Measurements from ENCODE around the gene MFGE8. TPM values are rescaled to one million over a fixed set of nuclear protein-coding genes. Genes with fewer than 3 reads are reported as not detected.
"Not testable (repeated sequence)": the region's sequence is repeated elsewhere in the genome, so short reads cannot be mapped to it uniquely, and the experiment has no call there.

MFGE8 gene
- total and polyA plus RNA-seq, 9 of the 15 experiments (the other 6 are each of a cell fraction or from before 2014, with no cell fraction given), result 2.3 to 142 (median 62.3) TPM

- FAIRE-seq; H3K9me1 ChIP-seq (ENCODE audit: control insufficient read depth, insufficient read depth, low read length); ATAC-seq; BruUV-seq (replicated peaks); H3K9ac ChIP-seq (ENCODE audit: insufficient read depth in 1 of 2, low read depth in 2 of 2, low read length in 2 of 2); in situ Hi-C loops (cut with MboI); CTCF ChIA-PET (ENCODE audit: low intra/inter-chr PET ratio); DNase-seq (ENCODE audit: extremely low read depth in 1 of 4, low spot score in 3 of 4); H3K79me2 ChIP-seq (ENCODE audit: control insufficient read depth, insufficient read depth, low read length); H4K20me1 ChIP-seq (replicated peaks; ENCODE audit: control insufficient read depth, insufficient read depth, low read length); H3K27me3 ChIP-seq (ENCODE audit: control insufficient read depth in 2 of 2, insufficient read depth in 2 of 2, low read length in 2 of 2); H3K27ac ChIP-seq (ENCODE audit: extremely low read depth, low read depth, low read length); H3K9me3 ChIP-seq (replicated peaks; ENCODE audit: control insufficient read depth, insufficient read depth, low read depth, low read length); H3K4me2 ChIP-seq (ENCODE audit: insufficient read depth, low read length); H3K4me3 ChIP-seq; H2AFZ ChIP-seq (ENCODE audit: low read depth, low read length); intact Hi-C loops (cut with micrococcal nuclease); H3K36me3 ChIP-seq (ENCODE audit: control insufficient read depth, insufficient read depth, low read length): not testable (repeated sequence)
- TF ChIP-seq, protein P1, sequence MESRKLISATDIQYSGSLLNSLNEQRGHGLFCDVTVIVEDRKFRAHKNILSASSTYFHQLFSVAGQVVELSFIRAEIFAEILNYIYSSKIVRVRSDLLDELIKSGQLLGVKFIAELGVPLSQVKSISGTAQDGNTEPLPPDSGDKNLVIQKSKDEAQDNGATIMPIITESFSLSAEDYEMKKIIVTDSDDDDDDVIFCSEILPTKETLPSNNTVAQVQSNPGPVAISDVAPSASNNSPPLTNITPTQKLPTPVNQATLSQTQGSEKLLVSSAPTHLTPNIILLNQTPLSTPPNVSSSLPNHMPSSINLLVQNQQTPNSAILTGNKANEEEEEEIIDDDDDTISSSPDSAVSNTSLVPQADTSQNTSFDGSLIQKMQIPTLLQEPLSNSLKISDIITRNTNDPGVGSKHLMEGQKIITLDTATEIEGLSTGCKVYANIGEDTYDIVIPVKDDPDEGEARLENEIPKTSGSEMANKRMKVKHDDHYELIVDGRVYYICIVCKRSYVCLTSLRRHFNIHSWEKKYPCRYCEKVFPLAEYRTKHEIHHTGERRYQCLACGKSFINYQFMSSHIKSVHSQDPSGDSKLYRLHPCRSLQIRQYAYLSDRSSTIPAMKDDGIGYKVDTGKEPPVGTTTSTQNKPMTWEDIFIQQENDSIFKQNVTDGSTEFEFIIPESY (CRISPR knock-in tag; IDR thresholded peaks at IDR 0.05), result peak; percentile 55; the same call in 1 of the 2 replicates
- TF ChIP-seq TRIM28 (IDR thresholded peaks at IDR 0.05) (0 out of 2 replicates have a peak, but pooled peaks have one; percentile 52), CBX3 (IDR thresholded peaks at IDR 0.05; ENCODE audit: borderline replicate concordance in 1 of 2, low read length in 2 of 2) (peak in 1 of 2 experiments; percentile 77; a peak in 2 of 3 replicates)
- POLR2A ChIA-PET, result interaction anchor here (1.0 to 1.1 kb wide), 2 partner anchors 16 to 73 kb away, joined by 3 read pairs; no protein-coding TSS in a partner anchor
- 45% methylated on average over 4 of the region's 4 CpGs for WGBS (ENCODE audit: insufficient coverage, low coverage, missing lambda C conversion rate)
- peaks cover 5 to 18% of the 10 kb centered on the region in 2 experiments; a peak in 4 of 5 replicates for H3K4me1 ChIP-seq (replicated peaks in 1 of 2; ENCODE audit: control insufficient read depth in 2 of 2, insufficient read depth in 2 of 2, low read length in 2 of 2)
These were observed 21.3 kb upstream of the MFGE8 start for GRCh38 chr15:88934449-88934848.

DNA sequence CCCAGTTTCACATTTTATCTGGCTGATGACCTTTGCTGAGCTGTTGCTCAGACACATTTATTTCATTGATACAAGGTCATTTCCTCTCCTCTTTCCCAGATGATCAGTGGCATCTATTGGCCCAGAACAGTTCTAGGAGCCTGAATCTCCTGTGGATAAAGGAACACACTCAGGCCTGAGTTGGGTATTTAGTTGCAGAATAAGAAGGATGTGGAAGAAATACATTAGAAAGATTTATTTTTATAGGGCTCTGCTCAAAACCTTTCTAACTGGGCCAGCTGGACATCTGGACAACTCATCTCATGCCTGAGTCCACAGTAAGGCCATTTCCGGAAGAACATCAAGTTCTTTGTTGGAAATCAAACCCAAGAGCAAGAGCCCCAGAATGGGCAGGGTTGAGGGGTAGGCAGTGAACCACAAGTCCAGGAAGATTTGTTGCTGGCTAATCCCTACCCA lies 19.7 kb upstream of the MFGE8 start:
- POLR2A ChIA-PET, result no interaction called here
- no peak overlapping the region for H3K4me3 ChIP-seq
- H3K9me1 ChIP-seq (ENCODE audit: control insufficient read depth, insufficient read depth, low read length), result no peaks in the 10 kb centered on the region
- no peak overlapping the region for H2AFZ ChIP-seq (ENCODE audit: low read depth, low read length)
- no peak for FAIRE-seq
- CTCF ChIA-PET (ENCODE audit: low intra/inter-chr PET ratio), result no interaction called here
- no peaks in the 10 kb centered on the region for H4K20me1 ChIP-seq (replicated peaks; ENCODE audit: control insufficient read depth, insufficient read depth, low read length)
- no peak for DNase-seq (ENCODE audit: extremely low read depth in 1 of 4, low spot score in 3 of 4)
- H3K4me2 ChIP-seq (ENCODE audit: insufficient read depth, low read length), result no peak overlapping the region
- H3K4me1 ChIP-seq (replicated peaks in 1 of 2; ENCODE audit: control insufficient read depth in 2 of 2, insufficient read depth in 2 of 2, low read length in 2 of 2), result peaks cover 0 to 9% of the 10 kb centered on the region in 2 experiments; a peak in 2 of 5 replicates
- WGBS (ENCODE audit: insufficient coverage, low coverage, missing lambda C conversion rate), result 56% methylated on average over 1 of the region's 1 CpG
- intact Hi-C loops (cut with micrococcal nuclease) (no loop called here), in situ Hi-C loops (cut with MboI) (no loop called here)
- no peak overlapping the region for H3K9ac ChIP-seq (ENCODE audit: insufficient read depth in 1 of 2, low read depth in 2 of 2, low read length in 2 of 2)
- no peak for TF ChIP-seq TEAD2 (tag; IDR thresholded peaks at IDR 0.05)
- no peak for TF ChIP-seq MCM7 (IDR thresholded peaks at IDR 0.05)
- no peak for TF ChIP-seq ATF2 (CRISPR knock-in tag; IDR thresholded peaks at IDR 0.05)
- no peak for TF ChIP-seq NBN (IDR thresholded peaks at IDR 0.05; ENCODE audit: low read depth)
- TF ChIP-seq ZNF584 (CRISPR knock-in tag; IDR thresholded peaks at IDR 0.05; ENCODE audit: low read depth), result no peak
- no peak for TF ChIP-seq ZNF354B (CRISPR knock-in tag; IDR thresholded peaks at IDR 0.05)
- TF ChIP-seq ZNF707 (CRISPR knock-in tag; conservative IDR thresholded peaks at IDR 0.05), result no peak
- TF ChIP-seq ZNF77 (CRISPR knock-in tag; IDR thresholded peaks at IDR 0.05), result no peak
- TF ChIP-seq TEAD1 (CRISPR knock-in tag; IDR thresholded peaks at IDR 0.05), result no peak
- no peak for TF ChIP-seq ZNF311 (CRISPR knock-in tag; IDR thresholded peaks at IDR 0.05)
- no peak for ATAC-seq
- no TSS peak for BruUV-seq (replicated peaks)
- no peaks in the 10 kb centered on the region for H3K79me2 ChIP-seq (ENCODE audit: control insufficient read depth, insufficient read depth, low read length)
- H3K9me3 ChIP-seq (replicated peaks; ENCODE audit: control insufficient read depth, insufficient read depth, low read depth, low read length), result peaks cover 3% of the 10 kb centered on the region; the same call in 1 of the 2 replicates
- H3K36me3 ChIP-seq (ENCODE audit: control insufficient read depth, insufficient read depth, low read length), result no peaks in the 10 kb centered on the region
- no peaks in the 10 kb centered on the region for H3K27me3 ChIP-seq (ENCODE audit: control insufficient read depth in 2 of 2, insufficient read depth in 2 of 2, low read length in 2 of 2)
- no peak overlapping the region for H3K27ac ChIP-seq (ENCODE audit: extremely low read depth, low read depth, low read length)

Measured in K562 (cell line).